Progenitor cell of endocrine pancreas (in vitro differentiated cells): Measurements from ENCODE around the gene ZRANB1. TPM values are rescaled to one million over a fixed set of nuclear protein-coding genes. Genes with fewer than 3 reads are reported as not detected.

Experiments used
- DNase-seq: peaks from one replicate; pipeline ENCODE4 v3.0.0; 2021; ENCODE audit warnings: low spot score; ENCODE audit not compliant: unreplicated experiment
- H3K27ac Mint-ChIP-seq: 2 replicates; pipeline ENCODE4 v1.8.0; 2021; ENCODE audit warnings: mild to moderate bottlenecking, moderate library complexity, mixed read lengths
- H3K27me3 Mint-ChIP-seq: 2 replicates; pipeline ENCODE4 v1.8.0; 2021; ENCODE audit warnings: mixed read lengths
- H3K36me3 Mint-ChIP-seq: 2 replicates; pipeline ENCODE4 v1.8.0; 2022; ENCODE audit warnings: mixed read lengths; ENCODE audit not compliant: insufficient read depth
- H3K4me1 Mint-ChIP-seq: 2 replicates; pipeline ENCODE4 v1.8.0; 2021; ENCODE audit warnings: low read depth, mixed read lengths
- H3K4me3 Mint-ChIP-seq: 2 replicates; pipeline ENCODE4 v1.8.0; 2021; ENCODE audit warnings: low read depth, mild to moderate bottlenecking, moderate library complexity, mixed read lengths
- H3K9me3 Mint-ChIP-seq: 2 replicates; pipeline ENCODE4 v1.8.0; 2021; ENCODE audit warnings: low read depth, mixed read lengths
- total RNA-seq: library from RNA; stranded (reverse); gene quantifications from 2 replicates; pipeline ENCODE4 v1.2.1, GENCODE V29; 2021
- TF ChIP-seq, protein P1 (sequence below): fragments of 200-600 bp; sonication (generic); IDR thresholded peaks from one replicate; pipeline ENCODE4 v1.5.0; 2021; ENCODE audit warnings: antibody characterized with exemption, mild to moderate bottlenecking; ENCODE audit not compliant: unreplicated experiment

The ZRANB1 gene
- total RNA-seq, 1 donor from 2014 or later: 31.1 TPM

DNA sequence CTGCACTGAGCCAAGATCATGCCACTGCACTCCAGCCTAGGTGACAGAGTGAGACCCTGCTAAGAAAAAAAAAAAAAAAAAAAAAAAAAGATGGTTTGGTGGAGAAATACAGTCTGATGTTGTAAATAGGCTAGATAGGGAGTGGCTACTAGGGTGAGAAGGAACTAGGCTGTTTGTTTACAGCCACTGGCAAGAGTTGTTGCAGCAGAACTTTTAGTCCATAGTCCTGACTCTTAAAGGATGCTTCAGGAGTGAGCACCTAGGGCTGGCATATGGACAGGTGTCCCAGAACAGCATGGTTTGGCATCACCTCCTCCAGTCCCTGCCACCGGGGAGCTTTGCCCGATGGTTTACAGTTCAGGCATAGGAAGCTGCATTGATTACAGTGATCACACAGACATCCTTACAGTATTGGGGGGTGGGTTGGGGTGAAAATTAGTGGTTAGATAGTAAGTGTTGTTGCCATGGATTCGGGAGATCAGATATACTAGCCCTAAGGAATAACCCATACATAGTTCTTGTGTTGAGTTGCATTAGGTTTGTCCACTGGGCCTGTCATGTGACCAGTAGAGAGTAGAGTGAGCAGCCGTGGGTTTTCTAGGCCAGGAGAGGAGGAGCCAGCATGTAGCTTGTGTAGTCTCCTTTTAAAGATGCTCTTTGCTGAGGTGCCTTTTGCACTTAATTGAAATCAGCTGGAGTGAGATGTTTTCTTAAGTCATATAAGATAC lies 35.9 kb downstream of the ZRANB1 start:
- H3K36me3 Mint-ChIP-seq: peaks cover 14% of the 10 kb centered on the region
- no peaks in the 10 kb centered on the region for H3K9me3 Mint-ChIP-seq
- H3K4me1 Mint-ChIP-seq: peaks cover 6% of the 10 kb centered on the region
- no peak overlapping the region for H3K27ac Mint-ChIP-seq
- TF ChIP-seq, protein P1, sequence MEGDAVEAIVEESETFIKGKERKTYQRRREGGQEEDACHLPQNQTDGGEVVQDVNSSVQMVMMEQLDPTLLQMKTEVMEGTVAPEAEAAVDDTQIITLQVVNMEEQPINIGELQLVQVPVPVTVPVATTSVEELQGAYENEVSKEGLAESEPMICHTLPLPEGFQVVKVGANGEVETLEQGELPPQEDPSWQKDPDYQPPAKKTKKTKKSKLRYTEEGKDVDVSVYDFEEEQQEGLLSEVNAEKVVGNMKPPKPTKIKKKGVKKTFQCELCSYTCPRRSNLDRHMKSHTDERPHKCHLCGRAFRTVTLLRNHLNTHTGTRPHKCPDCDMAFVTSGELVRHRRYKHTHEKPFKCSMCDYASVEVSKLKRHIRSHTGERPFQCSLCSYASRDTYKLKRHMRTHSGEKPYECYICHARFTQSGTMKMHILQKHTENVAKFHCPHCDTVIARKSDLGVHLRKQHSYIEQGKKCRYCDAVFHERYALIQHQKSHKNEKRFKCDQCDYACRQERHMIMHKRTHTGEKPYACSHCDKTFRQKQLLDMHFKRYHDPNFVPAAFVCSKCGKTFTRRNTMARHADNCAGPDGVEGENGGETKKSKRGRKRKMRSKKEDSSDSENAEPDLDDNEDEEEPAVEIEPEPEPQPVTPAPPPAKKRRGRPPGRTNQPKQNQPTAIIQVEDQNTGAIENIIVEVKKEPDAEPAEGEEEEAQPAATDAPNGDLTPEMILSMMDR: no peak
- H3K4me3 Mint-ChIP-seq: no peak overlapping the region
- H3K27me3 Mint-ChIP-seq: no peaks in the 10 kb centered on the region
- DNase-seq: no peak

DNA sequence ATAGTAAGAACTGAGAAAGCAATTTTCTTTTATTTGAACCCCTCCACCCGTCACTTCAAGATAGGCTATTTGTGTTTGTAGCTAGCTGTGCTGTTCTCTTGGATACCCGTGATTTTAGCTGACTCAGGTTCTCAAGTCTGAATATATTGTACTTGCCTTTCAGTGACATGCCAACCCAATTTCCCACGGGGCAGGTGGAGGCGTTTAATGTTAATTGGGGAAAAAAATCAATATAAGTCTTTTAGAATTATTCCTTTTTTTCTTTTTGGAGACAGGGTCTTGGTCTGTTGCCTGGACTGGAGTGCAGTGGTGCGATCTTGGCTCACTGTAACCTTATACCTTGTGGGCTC lies 36.4 kb downstream of the ZRANB1 start:
- no peak overlapping the region for H3K4me3 Mint-ChIP-seq
- peaks cover 15% of the 10 kb centered on the region for H3K36me3 Mint-ChIP-seq
- no peak for DNase-seq
- TF ChIP-seq, protein P1: no peak
- H3K27ac Mint-ChIP-seq: no peak overlapping the region
- no peaks in the 10 kb centered on the region for H3K27me3 Mint-ChIP-seq
- no peaks in the 10 kb centered on the region for H3K9me3 Mint-ChIP-seq
- peaks cover 11% of the 10 kb centered on the region for H3K4me1 Mint-ChIP-seq

DNA sequence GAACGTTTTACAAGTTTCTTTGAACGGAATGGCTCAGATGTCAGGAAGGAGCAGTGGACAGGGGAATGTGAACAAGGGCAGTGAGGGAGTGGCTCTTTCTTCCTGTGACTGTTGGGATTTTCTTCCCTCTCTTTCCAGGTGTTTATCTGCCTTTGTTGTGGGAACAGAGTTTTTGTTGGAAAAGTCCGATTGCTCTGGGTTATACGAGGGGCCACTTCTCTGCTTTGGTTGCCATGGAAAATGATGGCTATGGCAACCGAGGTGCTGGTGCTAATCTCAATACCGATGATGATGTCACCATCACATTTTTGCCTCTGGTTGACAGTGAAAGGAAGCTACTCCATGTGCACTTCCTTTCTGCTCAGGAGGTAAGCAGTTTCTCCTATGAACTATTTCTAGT lies 41.4 kb downstream of the ZRANB1 start:
- TF ChIP-seq, protein P1: no peak
- no peaks in the 10 kb centered on the region for H3K9me3 Mint-ChIP-seq
- DNase-seq: no peak
- no peak overlapping the region for H3K4me3 Mint-ChIP-seq
- H3K27ac Mint-ChIP-seq: peak overlapping the region; percentile 34
- H3K27me3 Mint-ChIP-seq: no peaks in the 10 kb centered on the region
- peaks cover 35% of the 10 kb centered on the region for H3K36me3 Mint-ChIP-seq
- peaks cover 9% of the 10 kb centered on the region for H3K4me1 Mint-ChIP-seq

DNA sequence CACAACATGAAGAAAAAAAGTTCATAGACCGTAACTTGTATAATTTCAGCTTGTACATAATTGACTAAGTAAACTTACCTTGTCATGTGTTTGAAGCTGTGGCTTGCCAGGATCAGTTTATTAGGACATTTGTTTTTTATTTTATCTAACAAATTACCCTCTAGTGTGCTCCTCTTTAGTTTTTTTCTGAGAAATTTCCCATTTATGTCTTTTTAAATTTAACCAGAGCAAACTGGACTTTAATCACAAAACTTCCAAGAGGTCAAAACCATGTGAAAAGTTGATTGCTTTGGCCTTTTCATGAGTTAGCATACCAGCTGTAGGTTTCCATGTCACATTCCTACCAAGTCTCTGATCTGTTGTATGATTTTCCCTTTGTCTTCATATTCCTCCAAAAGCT lies 42.5 kb downstream of the ZRANB1 start:
- peak overlapping the region; percentile 80 for H3K27ac Mint-ChIP-seq
- TF ChIP-seq, protein P1: no peak
- H3K36me3 Mint-ChIP-seq: peaks cover 40% of the 10 kb centered on the region

DNA sequence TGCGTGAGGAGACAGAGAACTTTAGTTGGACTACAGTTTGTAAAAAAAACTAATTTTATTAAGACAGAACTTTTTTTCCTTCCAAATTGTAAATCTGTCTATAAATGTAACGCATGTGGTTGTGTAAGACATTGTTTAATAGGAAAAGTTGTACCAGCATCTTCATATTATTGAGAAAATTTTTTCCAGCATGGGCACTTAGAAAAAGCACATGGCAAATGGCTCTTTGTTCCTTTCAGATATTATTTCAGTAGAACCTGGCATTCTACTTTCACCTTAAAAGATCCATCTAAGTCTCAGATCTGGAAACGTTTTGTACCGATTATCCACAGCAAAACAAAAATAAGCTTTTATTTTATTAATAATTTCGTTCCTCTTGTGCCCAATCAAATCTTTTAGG lies 43.2 kb downstream of the ZRANB1 start:
- TF ChIP-seq, protein P1: no peak
- no peaks in the 10 kb centered on the region for H3K27me3 Mint-ChIP-seq
- no peaks in the 10 kb centered on the region for H3K9me3 Mint-ChIP-seq
- H3K4me3 Mint-ChIP-seq: no peak overlapping the region
- peak overlapping the region; percentile 69 for H3K27ac Mint-ChIP-seq
- H3K4me1 Mint-ChIP-seq: peaks cover 9% of the 10 kb centered on the region
- peaks cover 42% of the 10 kb centered on the region for H3K36me3 Mint-ChIP-seq
- no peak for DNase-seq

More for the DNA sequence above, 42.5 kb downstream of the ZRANB1 start:
- Mint-ChIP-seq H3K4me3 (no peak overlapping the region), H3K4me1 (peaks cover 9% of the 10 kb centered on the region), H3K9me3 (no peaks in the 10 kb centered on the region), H3K27me3 (no peaks in the 10 kb centered on the region)
- no peak for DNase-seq
